Bronchial epithelial cell (primary cell): Measurements from ENCODE around the gene NCAN. TPM values are rescaled to one million over a fixed set of nuclear protein-coding genes. Genes with fewer than 3 reads are reported as not detected.
A peak's percentile ranks its signal among the peaks of the same experiment; 100 is the strongest.
"Not testable (repeated sequence)": the region's sequence is repeated elsewhere in the genome, so short reads cannot be mapped to it uniquely, and the experiment has no call there.

Experiments used
- DNase-seq: peaks from one replicate; pipeline ENCODE4 v3.0.0-alpha.2; 2010; ENCODE audit warnings: low read depth
- FAIRE-seq: peaks from 2 replicates; lab custom pipeline; 2011; peaks lifted over from hg19 to GRCh38; lab: Jason Lieb, UNC
- H3K27me3 ChIP-seq: 2 replicates; pipeline ENCODE4 v1.5.1; 2011; ENCODE audit warnings: low read length; ENCODE audit not compliant: control insufficient read depth, insufficient read depth
- H3K36me3 ChIP-seq: 2 replicates; pipeline ENCODE4 v1.5.1; 2011; ENCODE audit warnings: low read length; ENCODE audit not compliant: control insufficient read depth, insufficient read depth
- H3K4me3 ChIP-seq: 2 replicates; pipeline ENCODE4 v1.5.1; 2011; ENCODE audit warnings: mild to moderate bottlenecking, low read depth, low read length, control low read depth
- total RNA-seq: library from RNA; depleted of rRNA; stranded (reverse); fragments of >200 nt; gene quantifications from 2 replicates; pipeline ENCODE4 v1.2.1, GENCODE V29; 2014
- TF ChIP-seq, protein P1 (sequence below): IDR thresholded peaks from 2 replicates; pipeline ENCODE4 v1.5.1; 2011; ENCODE audit warnings: mild to moderate bottlenecking, moderate library complexity, low read length, control low read depth, inconsistent platforms; ENCODE audit not compliant: insufficient read depth, severe bottlenecking

Gene NCAN
- total RNA-seq, 1 donor from 2014 or later, result not detected

DNA sequence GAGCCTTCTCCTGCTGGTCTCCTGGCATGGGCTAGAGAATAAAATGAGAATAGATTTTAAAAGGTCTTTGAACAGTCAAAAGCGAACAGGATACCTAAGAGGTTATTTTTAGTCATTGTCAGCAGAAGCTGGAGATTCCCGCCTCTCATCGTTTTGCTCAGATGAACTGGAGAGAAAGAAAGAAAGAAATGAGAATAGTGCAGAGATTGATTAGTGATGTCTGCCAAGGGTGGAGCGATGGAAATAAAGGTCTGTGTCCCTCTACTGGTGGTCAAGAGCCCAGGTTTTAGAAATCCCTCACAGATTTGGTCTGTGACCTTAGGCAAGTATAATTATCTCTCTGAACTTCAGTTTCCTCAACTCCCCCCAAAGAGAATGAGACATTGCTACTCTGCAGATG, 5.3 kb downstream of the NCAN start:
- TF ChIP-seq, protein P1, sequence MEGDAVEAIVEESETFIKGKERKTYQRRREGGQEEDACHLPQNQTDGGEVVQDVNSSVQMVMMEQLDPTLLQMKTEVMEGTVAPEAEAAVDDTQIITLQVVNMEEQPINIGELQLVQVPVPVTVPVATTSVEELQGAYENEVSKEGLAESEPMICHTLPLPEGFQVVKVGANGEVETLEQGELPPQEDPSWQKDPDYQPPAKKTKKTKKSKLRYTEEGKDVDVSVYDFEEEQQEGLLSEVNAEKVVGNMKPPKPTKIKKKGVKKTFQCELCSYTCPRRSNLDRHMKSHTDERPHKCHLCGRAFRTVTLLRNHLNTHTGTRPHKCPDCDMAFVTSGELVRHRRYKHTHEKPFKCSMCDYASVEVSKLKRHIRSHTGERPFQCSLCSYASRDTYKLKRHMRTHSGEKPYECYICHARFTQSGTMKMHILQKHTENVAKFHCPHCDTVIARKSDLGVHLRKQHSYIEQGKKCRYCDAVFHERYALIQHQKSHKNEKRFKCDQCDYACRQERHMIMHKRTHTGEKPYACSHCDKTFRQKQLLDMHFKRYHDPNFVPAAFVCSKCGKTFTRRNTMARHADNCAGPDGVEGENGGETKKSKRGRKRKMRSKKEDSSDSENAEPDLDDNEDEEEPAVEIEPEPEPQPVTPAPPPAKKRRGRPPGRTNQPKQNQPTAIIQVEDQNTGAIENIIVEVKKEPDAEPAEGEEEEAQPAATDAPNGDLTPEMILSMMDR, result no peak
- H3K36me3 ChIP-seq, result no peaks in the 10 kb centered on the region
- H3K27me3 ChIP-seq, result peaks cover 6% of the 10 kb centered on the region
- H3K4me3 ChIP-seq, result no peak overlapping the region
- no peak for FAIRE-seq
- DNase-seq, result peak; percentile 10

GRCh38 chr19:19218911-19219310, 7.2 kb downstream of the NCAN start:
- peaks cover 2% of the 10 kb centered on the region for H3K27me3 ChIP-seq
- DNase-seq (no peak), FAIRE-seq (no peak)
- H3K4me3 ChIP-seq, result no peak overlapping the region
- TF ChIP-seq, protein P1, result no peak
- no peaks in the 10 kb centered on the region for H3K36me3 ChIP-seq

DNA sequence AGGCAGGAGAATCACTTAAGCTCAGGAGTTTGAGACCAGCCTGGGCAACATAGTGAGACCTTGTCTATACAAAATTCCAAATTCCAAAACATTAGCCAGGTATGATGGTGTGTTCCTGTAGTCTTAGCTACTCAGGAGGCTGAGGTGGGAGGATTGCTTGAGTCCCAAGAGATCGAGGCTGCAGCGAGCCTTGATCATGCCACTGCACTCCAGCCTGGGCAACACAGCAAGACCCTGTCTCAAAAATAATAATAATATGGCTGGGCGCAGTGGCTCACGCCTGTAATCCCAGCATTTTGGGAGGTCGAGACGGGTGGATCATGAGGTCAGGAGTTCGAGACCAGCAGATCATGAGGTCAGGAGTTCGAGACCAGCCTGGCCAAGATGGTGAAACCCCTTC, 9.2 kb downstream of the NCAN start:
- H3K27me3 ChIP-seq, H3K36me3 ChIP-seq, FAIRE-seq, H3K4me3 ChIP-seq, DNase-seq: not testable (repeated sequence)

DNA sequence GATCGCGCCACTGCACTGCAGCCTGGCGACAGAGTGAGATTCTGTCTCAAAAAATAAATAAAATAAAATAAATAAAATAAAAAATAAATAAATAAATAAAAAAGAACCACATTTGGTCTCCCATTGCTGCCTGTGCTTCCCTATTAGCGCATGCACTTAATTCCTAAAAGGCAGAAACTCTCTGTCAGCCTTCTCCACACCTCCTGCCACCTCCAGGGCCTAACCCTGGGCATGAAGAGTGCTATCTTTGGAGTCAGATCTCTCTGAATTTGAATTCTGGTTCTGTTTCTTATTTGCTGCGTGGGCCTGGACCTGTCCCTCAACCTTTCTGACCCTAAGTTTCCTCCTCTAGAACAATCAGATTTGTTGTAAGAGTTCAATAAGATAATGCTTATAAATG, 11.3 kb downstream of the NCAN start:
- TF ChIP-seq, protein P1, result no peak
- FAIRE-seq, result no peak
- no peak for DNase-seq
- Histone ChIP-seq H3K27me3 (no peaks in the 10 kb centered on the region), H3K36me3 (no peaks in the 10 kb centered on the region), H3K4me3 (no peak overlapping the region)

GRCh38 chr19:19223636-19224035, 11.9 kb downstream of the NCAN start:
- FAIRE-seq (no peak), DNase-seq (no peak)
- Histone ChIP-seq H3K4me3 (no peak overlapping the region), H3K27me3 (no peaks in the 10 kb centered on the region), H3K36me3 (no peaks in the 10 kb centered on the region)
- TF ChIP-seq, protein P1, result no peak

GRCh38 chr19:19224150-19224851, 12.5 kb downstream of the NCAN start:
- TF ChIP-seq, protein P1, result no peak
- Histone ChIP-seq H3K4me3 (no peak overlapping the region), H3K36me3 (no peaks in the 10 kb centered on the region), H3K27me3 (no peaks in the 10 kb centered on the region)
- DNase-seq (no peak), FAIRE-seq (no peak)
